Activated naive CD4-positive, alpha-beta T cell treated with anti-CD3 and anti-CD28 coated beads, Interleukin-2, amount 10 ng/mL, durations not matched to agents 7 days and 5 days (primary cell): ENCODE data around the gene SLC2A9.
A peak's percentile ranks its signal among the peaks of the same experiment; 100 is the strongest.

Experiments
- CTCF ChIA-PET: fragments of 350-600 bp; sonication (Branson Sonifier 250); formaldehyde crosslinking; loops from one replicate; lab custom pipeline; 2021; ENCODE audit warnings: antibody characterized with exemption; lab: Charles Lee
- DNase-seq: peaks from one replicate; pipeline ENCODE4 v3.0.0-alpha.2; 2020
- H3K27ac Mint-ChIP-seq: one replicate; pipeline ENCODE4 v1.8.0; 2021; ENCODE audit warnings: mild to moderate bottlenecking, moderate library complexity, mixed read lengths
- H3K27me3 Mint-ChIP-seq: one replicate; pipeline ENCODE4 v1.8.0; 2021; ENCODE audit warnings: mild to moderate bottlenecking, mixed read lengths
- H3K36me3 Mint-ChIP-seq: one replicate; pipeline ENCODE4 v1.8.0; 2021; ENCODE audit warnings: mixed read lengths
- H3K4me1 Mint-ChIP-seq: one replicate; pipeline ENCODE4 v1.8.0; 2021; ENCODE audit warnings: mixed read lengths
- H3K4me3 Mint-ChIP-seq: one replicate; pipeline ENCODE4 v1.8.0; 2021; ENCODE audit warnings: mild to moderate bottlenecking, moderate library complexity, mixed read lengths
- H3K9me3 Mint-ChIP-seq: one replicate; pipeline ENCODE4 v1.8.0; 2021; ENCODE audit warnings: mixed read lengths

Gene SLC2A9

DNA sequence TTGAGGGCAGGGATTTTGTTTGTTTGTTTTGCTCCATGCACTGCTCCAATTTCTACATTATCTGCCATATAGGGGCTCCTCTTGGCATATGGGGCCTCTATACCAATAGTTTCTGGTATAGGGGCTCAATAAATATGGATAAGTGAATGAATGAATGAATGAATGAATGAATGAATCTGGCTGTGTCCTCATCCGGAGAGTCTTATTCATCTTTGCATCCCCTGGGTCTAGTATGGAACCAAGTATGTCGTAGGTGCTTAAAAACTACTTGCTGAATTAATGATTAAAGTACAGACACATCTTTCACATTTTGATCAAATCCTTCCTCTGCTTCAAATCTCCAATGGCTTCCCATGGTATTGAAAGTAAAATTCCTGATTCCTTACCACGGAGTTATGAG lies 159.7 kb downstream of the SLC2A9 start:
- CTCF ChIA-PET = no interaction called here
- Mint-ChIP-seq H3K27ac (no peak overlapping the region), H3K4me1 (no peaks in the 10 kb centered on the region), H3K36me3 (no peaks in the 10 kb centered on the region), H3K27me3 (peaks cover 15% of the 10 kb centered on the region), H3K4me3 (no peak overlapping the region), H3K9me3 (no peaks in the 10 kb centered on the region)
- DNase-seq = no peak

GRCh38 chr4:9859810-9860209 lies 161.5 kb downstream of the SLC2A9 start:
- H3K27me3 Mint-ChIP-seq = peaks cover 15% of the 10 kb centered on the region
- DNase-seq = no peak
- H3K4me3 Mint-ChIP-seq = no peak overlapping the region
- no peaks in the 10 kb centered on the region for H3K4me1 Mint-ChIP-seq
- H3K9me3 Mint-ChIP-seq = no peaks in the 10 kb centered on the region
- no peak overlapping the region for H3K27ac Mint-ChIP-seq
- H3K36me3 Mint-ChIP-seq = no peaks in the 10 kb centered on the region
- CTCF ChIA-PET = interaction anchor here (1.0 kb wide), 1 partner anchor 98 kb away, joined by 3 read pairs; no protein-coding TSS in a partner anchor

DNA sequence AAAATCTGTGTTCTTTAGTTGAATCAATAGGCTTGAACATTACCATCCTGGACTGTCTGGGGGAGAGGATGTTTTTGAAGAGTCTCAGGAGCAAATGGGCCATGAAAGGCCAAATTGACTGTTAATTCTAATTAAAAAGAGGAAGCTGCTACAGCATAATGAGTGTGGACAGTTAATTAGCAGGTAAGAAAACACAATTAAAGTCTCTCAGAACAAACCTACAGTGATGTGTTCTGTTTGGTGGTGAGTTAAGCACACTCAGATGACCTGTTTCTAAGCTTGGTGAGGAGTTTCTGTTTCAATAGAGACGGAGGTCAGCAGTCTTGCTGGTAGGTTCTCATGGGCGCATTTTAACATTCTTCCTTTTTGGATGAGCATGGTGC lies 171.8 kb downstream of the SLC2A9 start:
- Mint-ChIP-seq H3K4me1 (no peaks in the 10 kb centered on the region), H3K4me3 (no peak overlapping the region), H3K27ac (no peak overlapping the region), H3K27me3 (no peaks in the 10 kb centered on the region), H3K36me3 (no peaks in the 10 kb centered on the region), H3K9me3 (peaks cover 2% of the 10 kb centered on the region)
- no peak for DNase-seq
- CTCF ChIA-PET = no interaction called here

DNA sequence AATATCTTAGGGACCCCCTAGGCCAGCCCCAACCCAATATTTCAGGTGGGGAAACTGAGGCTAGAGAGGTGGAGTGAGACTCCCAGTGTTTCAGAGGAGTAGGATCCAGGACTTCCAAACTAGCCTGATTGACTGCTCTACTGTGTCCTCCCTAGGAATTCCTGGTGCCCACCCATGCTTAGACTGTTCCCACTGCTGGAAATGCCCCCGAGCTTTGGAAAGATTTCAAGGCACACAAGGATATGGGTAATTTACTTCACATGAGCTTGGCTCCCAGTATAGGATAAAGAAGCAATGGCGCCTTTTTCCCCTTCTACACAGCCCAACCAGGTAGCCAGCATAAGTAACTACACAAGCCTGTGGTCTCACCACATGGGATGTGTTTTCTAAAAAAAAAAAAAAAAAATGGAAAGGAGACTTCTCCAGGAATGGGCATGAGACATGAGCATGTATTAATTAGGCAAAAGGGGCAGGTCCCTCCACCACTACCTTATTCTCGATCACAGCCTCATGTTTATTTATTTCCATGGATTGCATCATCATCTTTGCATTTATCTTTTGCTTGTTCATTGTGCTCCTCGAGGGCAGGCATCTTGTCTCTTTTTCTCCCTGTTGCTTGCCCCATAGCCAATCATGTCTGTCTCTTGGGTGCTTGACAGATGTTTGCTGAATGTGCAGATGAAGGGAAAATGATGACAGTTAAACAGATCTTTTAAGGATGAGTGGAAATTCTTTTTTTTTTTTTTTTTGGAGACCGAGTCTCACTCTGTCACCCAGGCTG lies 173.1 kb downstream of the SLC2A9 start:
- CTCF ChIA-PET = interaction anchor here (0.7 kb wide), 1 partner anchor 283 kb away, joined by 3 read pairs; no protein-coding TSS in a partner anchor
- no peak for DNase-seq

GRCh38 chr4:9845791-9846493 lies 175.4 kb downstream of the SLC2A9 start:
- peaks cover 4% of the 10 kb centered on the region for H3K27me3 Mint-ChIP-seq
- no peak overlapping the region for H3K4me3 Mint-ChIP-seq
- H3K27ac Mint-ChIP-seq = no peak overlapping the region
- CTCF ChIA-PET = no interaction called here
- DNase-seq = no peak
- peaks cover 9% of the 10 kb centered on the region for H3K9me3 Mint-ChIP-seq
- H3K4me1 Mint-ChIP-seq = no peaks in the 10 kb centered on the region
- no peaks in the 10 kb centered on the region for H3K36me3 Mint-ChIP-seq

More for the DNA sequence above, 173.1 kb downstream of the SLC2A9 start:
- H3K27me3 Mint-ChIP-seq = no peaks in the 10 kb centered on the region
- no peaks in the 10 kb centered on the region for H3K36me3 Mint-ChIP-seq
- no peaks in the 10 kb centered on the region for H3K4me1 Mint-ChIP-seq
- peaks cover 4% of the 10 kb centered on the region for H3K9me3 Mint-ChIP-seq
- H3K4me3 Mint-ChIP-seq = no peak overlapping the region
- H3K27ac Mint-ChIP-seq = no peak overlapping the region

DNA sequence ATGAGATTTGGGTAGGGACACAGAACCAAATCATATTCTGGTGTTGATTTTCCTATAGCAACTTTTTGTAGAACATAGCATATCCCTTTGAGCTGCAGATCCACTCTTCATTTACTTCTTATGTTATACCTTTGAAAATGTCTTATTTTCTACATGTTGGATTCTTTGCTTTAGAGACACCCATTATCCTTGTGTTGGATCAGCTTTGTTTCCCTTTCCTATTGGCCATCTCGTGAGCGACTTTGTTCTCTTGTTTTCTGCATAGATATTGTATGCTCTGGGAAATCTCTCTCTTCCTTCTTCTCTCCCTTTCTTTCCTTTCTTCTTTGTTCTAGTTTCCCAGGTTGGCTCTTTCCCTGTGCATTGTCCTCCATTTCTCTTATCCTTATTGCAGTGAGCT lies 180.2 kb downstream of the SLC2A9 start:
- Mint-ChIP-seq H3K9me3 (peaks cover 13% of the 10 kb centered on the region), H3K27me3 (peaks cover 13% of the 10 kb centered on the region), H3K4me1 (no peaks in the 10 kb centered on the region), H3K27ac (no peak overlapping the region), H3K36me3 (no peaks in the 10 kb centered on the region), H3K4me3 (no peak overlapping the region)
- DNase-seq = no peak
- CTCF ChIA-PET = no interaction called here

DNA sequence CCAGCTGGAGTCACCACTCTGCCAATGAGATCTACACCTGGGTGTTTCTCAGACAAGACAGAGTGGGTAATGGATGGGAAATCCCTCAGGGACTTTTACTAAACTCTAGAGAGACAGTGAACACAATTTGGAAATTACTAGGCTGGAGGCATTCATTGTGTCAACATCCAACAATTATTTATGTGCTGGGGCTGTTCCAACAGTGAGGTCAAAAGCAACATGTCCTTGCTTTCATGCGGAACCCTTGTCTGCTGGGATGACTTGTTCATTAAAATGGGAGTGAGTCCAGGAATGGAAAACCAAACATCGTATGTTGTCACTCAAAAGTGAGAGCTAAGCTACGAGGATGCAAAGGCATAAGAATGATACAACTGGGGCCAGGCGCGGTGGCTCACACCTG lies 185.9 kb downstream of the SLC2A9 start:
- Mint-ChIP-seq H3K4me3 (no peak overlapping the region), H3K36me3 (no peaks in the 10 kb centered on the region), H3K27ac (no peak overlapping the region), H3K9me3 (peaks cover 3% of the 10 kb centered on the region), H3K27me3 (peaks cover 14% of the 10 kb centered on the region), H3K4me1 (no peaks in the 10 kb centered on the region)
- CTCF ChIA-PET = no interaction called here
- DNase-seq = no peak

DNA sequence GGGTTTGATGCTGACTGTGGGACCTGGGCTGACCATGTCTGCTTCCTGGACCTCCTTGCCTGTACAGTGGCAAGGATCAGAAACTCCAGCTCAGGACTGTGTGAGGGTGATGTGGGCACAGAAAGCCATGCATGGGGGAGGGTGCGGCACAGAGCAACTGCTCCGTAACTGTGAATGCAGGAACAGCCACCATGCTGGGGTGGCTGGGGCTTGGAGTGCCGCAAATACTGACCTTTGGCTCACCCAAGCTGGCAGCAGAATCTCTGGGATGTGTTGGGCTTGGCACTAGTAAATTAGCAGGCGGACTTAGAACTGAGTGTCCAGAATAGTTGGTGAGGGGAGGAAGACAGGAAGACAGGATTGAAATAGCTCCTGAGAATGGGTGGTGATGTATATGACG lies 187.9 kb downstream of the SLC2A9 start:
- Mint-ChIP-seq H3K9me3 (no peaks in the 10 kb centered on the region), H3K4me3 (no peak overlapping the region), H3K27ac (no peak overlapping the region), H3K36me3 (no peaks in the 10 kb centered on the region), H3K4me1 (no peaks in the 10 kb centered on the region), H3K27me3 (peaks cover 10% of the 10 kb centered on the region)
- CTCF ChIA-PET = no interaction called here
- no peak for DNase-seq

GRCh38 chr4:9832640-9833039 lies 188.7 kb downstream of the SLC2A9 start:
- Mint-ChIP-seq H3K9me3 (no peaks in the 10 kb centered on the region), H3K4me3 (no peak overlapping the region), H3K27me3 (peaks cover 10% of the 10 kb centered on the region), H3K27ac (no peak overlapping the region), H3K4me1 (no peaks in the 10 kb centered on the region), H3K36me3 (no peaks in the 10 kb centered on the region)
- CTCF ChIA-PET = no interaction called here
- DNase-seq = no peak

DNA sequence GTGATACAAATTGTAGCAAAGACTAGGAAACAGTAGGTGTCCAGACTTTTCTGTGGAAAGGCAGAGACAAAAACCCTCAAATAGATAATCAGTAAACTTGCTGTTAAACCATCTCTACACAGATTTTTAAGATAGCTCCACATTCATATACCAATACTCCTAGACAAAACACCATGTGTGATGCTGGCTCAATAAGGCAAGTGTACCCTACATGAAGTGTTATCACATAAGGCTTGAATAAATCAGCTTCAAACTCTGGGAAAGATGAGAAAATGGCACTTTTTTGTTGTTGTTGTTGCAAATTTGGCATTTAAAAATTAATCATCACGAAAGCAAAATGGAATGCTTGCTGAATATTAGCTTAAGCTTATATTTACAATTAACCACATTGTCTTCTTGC lies 194.7 kb downstream of the SLC2A9 start:
- no peaks in the 10 kb centered on the region for H3K9me3 Mint-ChIP-seq
- H3K27ac Mint-ChIP-seq = no peak overlapping the region
- CTCF ChIA-PET = interaction anchor here (1.0 kb wide), 1 partner anchor 61 kb away, joined by 3 read pairs; no protein-coding TSS in a partner anchor
- no peak for DNase-seq
- no peaks in the 10 kb centered on the region for H3K36me3 Mint-ChIP-seq
- peaks cover 4% of the 10 kb centered on the region for H3K27me3 Mint-ChIP-seq
- peaks cover 16% of the 10 kb centered on the region for H3K4me1 Mint-ChIP-seq
- no peak overlapping the region for H3K4me3 Mint-ChIP-seq

GRCh38 chr4:9825049-9825448 lies 196.2 kb downstream of the SLC2A9 start:
- peak overlapping the region; percentile 38 for H3K27ac Mint-ChIP-seq

DNA sequence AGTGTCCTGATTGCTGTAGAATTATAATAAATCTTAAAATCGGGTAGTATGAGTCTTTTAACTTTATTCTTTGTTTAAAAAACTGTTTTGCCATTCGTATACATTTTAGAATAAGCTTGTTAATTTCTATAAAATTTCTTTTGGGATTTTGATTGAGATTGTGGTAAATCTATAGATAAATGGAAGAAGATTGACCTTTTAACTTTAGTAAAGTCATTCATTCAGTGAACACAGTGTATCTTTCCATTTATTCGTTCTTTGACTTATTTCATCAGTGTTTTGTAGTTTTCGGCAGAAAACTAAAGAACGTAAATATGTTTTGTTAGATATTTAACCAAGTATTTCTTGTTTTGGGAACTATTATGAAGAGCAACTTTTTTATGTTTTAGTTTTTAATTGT lies 201.0 kb downstream of the SLC2A9 start:
- Mint-ChIP-seq H3K9me3 (no peaks in the 10 kb centered on the region), H3K36me3 (no peaks in the 10 kb centered on the region), H3K27ac (no peak overlapping the region), H3K27me3 (peaks cover 17% of the 10 kb centered on the region), H3K4me3 (no peak overlapping the region), H3K4me1 (peaks cover 11% of the 10 kb centered on the region)
- DNase-seq = no peak
- CTCF ChIA-PET = no interaction called here

More at GRCh38 chr4:9825049-9825448, 196.2 kb downstream of the SLC2A9 start:
- Mint-ChIP-seq H3K4me1 (peaks cover 16% of the 10 kb centered on the region), H3K9me3 (no peaks in the 10 kb centered on the region), H3K36me3 (no peaks in the 10 kb centered on the region), H3K4me3 (no peak overlapping the region), H3K27me3 (peaks cover 8% of the 10 kb centered on the region)
- DNase-seq = peak; percentile 55
- CTCF ChIA-PET = interaction anchor here (1.2 kb wide), 1 partner anchor 190 kb away, joined by 3 read pairs; no protein-coding TSS in a partner anchor

DNA sequence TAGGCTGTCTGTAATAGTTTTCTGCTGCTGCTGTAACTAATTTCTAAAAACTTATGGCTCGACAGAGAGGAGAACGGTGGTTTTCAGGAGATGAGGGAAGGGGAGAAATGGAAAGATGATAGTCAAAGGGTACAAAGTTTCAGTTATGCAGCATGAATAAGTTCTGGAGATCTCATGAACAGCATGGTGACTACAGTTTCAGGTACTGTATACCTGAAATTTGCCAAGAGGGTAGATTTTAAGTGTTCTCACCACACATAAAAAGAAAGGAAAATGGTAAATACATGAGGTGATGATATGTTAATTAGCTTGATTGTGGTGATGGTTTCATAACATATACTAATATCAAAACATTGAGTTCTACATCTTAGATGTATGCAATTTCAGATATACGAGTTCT lies 205.0 kb downstream of the SLC2A9 start:
- H3K27ac Mint-ChIP-seq = no peak overlapping the region
- no peak for DNase-seq
- no peaks in the 10 kb centered on the region for H3K36me3 Mint-ChIP-seq
- no peak overlapping the region for H3K4me3 Mint-ChIP-seq
- H3K27me3 Mint-ChIP-seq = peaks cover 21% of the 10 kb centered on the region
- CTCF ChIA-PET = no interaction called here
- no peaks in the 10 kb centered on the region for H3K9me3 Mint-ChIP-seq
- H3K4me1 Mint-ChIP-seq = peaks cover 9% of the 10 kb centered on the region

- H3K36me3 Mint-ChIP-seq = no peaks in the 10 kb centered on the region
- H3K27me3 Mint-ChIP-seq = peaks cover 23% of the 10 kb centered on the region
- no peak overlapping the region for H3K4me3 Mint-ChIP-seq
- no peak for DNase-seq
- CTCF ChIA-PET = no interaction called here
- peaks cover 9% of the 10 kb centered on the region for H3K4me1 Mint-ChIP-seq
- no peaks in the 10 kb centered on the region for H3K9me3 Mint-ChIP-seq
- no peak overlapping the region for H3K27ac Mint-ChIP-seq
Measured at GRCh38 chr4:9812501-9813340, 208.6 kb downstream of the SLC2A9 start.
